NCI-H524 (cell line): Measurements from ENCODE around the gene CRYGD.
"Not testable (repeated sequence)": the region's sequence is repeated elsewhere in the genome, so short reads cannot be mapped to it uniquely, and the experiment has no call there.

ENCODE experiments used
- DNase-seq, 2 experiments: peaks; one replicate each; lab custom pipeline; 2025; lab: John Stamatoyannopoulos, UW

The CRYGD gene

GRCh38 chr2:208124013-208124715, at the start of gene CRYGD:
CRYGD (minus strand) TSS chr2:208124524; CDS start chr2:208124473, 51 bp downstream.
- DNase-seq, result not testable (repeated sequence)

GRCh38 chr2:208172125-208172524, 47.8 kb upstream of the CRYGD start:
- DNase-seq, result no peak

GRCh38 chr2:208164951-208165755, 40.8 kb upstream of the CRYGD start:
- DNase-seq, result no peak

GRCh38 chr2:208163489-208163888, 39.2 kb upstream of the CRYGD start, which contains the start of gene CRYGA:
CRYGA (minus strand) TSS chr2:208163589; CDS start chr2:208163556, 33 bp downstream.
- no peak for DNase-seq

GRCh38 chr2:208156439-208156838, 32.1 kb upstream of the CRYGD start:
- no peak for DNase-seq

GRCh38 chr2:208153156-208153555, 28.8 kb upstream of the CRYGD start:
- DNase-seq, result no peak

- no peak for DNase-seq
These were observed 26.6 kb upstream of the CRYGD start for GRCh38 chr2:208150956-208151355.

GRCh38 chr2:208150094-208150493, 25.8 kb upstream of the CRYGD start:
- no peak for DNase-seq

GRCh38 chr2:208148803-208149202, 24.5 kb upstream of the CRYGD start:
- DNase-seq, result no peak

- no peak for DNase-seq
These were observed 23.4 kb upstream of the CRYGD start for GRCh38 chr2:208147759-208148158.

- DNase-seq, result no peak
These were observed 22.7 kb upstream of the CRYGD start for GRCh38 chr2:208147008-208147407.

- no peak for DNase-seq
These were observed 21.7 kb upstream of the CRYGD start, which contains the start of gene CRYGB for GRCh38 chr2:208146006-208146405. CRYGB (minus strand) TSS chr2:208146158; CDS start chr2:208146120, 38 bp downstream.

- DNase-seq, result no peak
These were observed 18.8 kb upstream of the CRYGD start for GRCh38 chr2:208142925-208143799.

GRCh38 chr2:208142240-208142924, 18.1 kb upstream of the CRYGD start:
- DNase-seq, result no peak

- DNase-seq, result no peak
These were observed 15.1 kb upstream of the CRYGD start for GRCh38 chr2:208139447-208139846.

GRCh38 chr2:208138334-208138733, 14.0 kb upstream of the CRYGD start:
- DNase-seq, result not testable (repeated sequence)

- DNase-seq, result no peak
These were observed 12.4 kb upstream of the CRYGD start for GRCh38 chr2:208136716-208137094.

- no peak for DNase-seq
These were observed 11.7 kb upstream of the CRYGD start for GRCh38 chr2:208135794-208136715.

GRCh38 chr2:208134928-208135586, 10.7 kb upstream of the CRYGD start:
- DNase-seq, result no peak

- DNase-seq, result peak in 1 of 2 experiments; percentile 60
These were observed 6.4 kb upstream of the CRYGD start for GRCh38 chr2:208130712-208131110.
